Glutamatergic neuron (in vitro differentiated cells): ENCODE results near the gene WFDC1. TPM values are rescaled to one million over a fixed set of nuclear protein-coding genes. Genes with fewer than 3 reads are reported as not detected.

ENCODE experiments used
- DNase-seq: peaks from one replicate; pipeline ENCODE4 v3.0.0; 2022
- H3K27ac Mint-ChIP-seq: one replicate; pipeline ENCODE4 v1.8.0; 2020; ENCODE audit warnings: mild to moderate bottlenecking, mixed read lengths, inconsistent platforms; ENCODE audit not compliant: unreplicated experiment
- H3K27me3 Mint-ChIP-seq: one replicate; pipeline ENCODE4 v1.8.0; 2020; ENCODE audit warnings: mild to moderate bottlenecking, moderate library complexity, mixed read lengths, inconsistent platforms; ENCODE audit not compliant: unreplicated experiment
- H3K36me3 Mint-ChIP-seq: one replicate; pipeline ENCODE4 v1.8.0; 2020; ENCODE audit warnings: mild to moderate bottlenecking, mixed read lengths, inconsistent platforms; ENCODE audit not compliant: unreplicated experiment
- H3K4me1 Mint-ChIP-seq: one replicate; pipeline ENCODE4 v1.8.0; 2020; ENCODE audit warnings: mild to moderate bottlenecking, low read depth, mixed read lengths, inconsistent platforms; ENCODE audit not compliant: unreplicated experiment
- H3K4me3 Mint-ChIP-seq: one replicate; pipeline ENCODE4 v1.8.0; 2020; ENCODE audit warnings: mild to moderate bottlenecking, mixed read lengths, inconsistent platforms; ENCODE audit not compliant: unreplicated experiment
- H3K9me3 Mint-ChIP-seq: one replicate; pipeline ENCODE4 v1.8.0; 2020; ENCODE audit warnings: mild to moderate bottlenecking, moderate library complexity, mixed read lengths, inconsistent platforms; ENCODE audit not compliant: unreplicated experiment
- total RNA-seq: library from RNA; stranded (reverse); fragmentation: NEBNext Ultra II Directional; extraction: Animal tissue kit (Norgen Biotek cat#: 25700); gene quantifications from one replicate; pipeline ENCODE4 v1.2.1, GENCODE V29; 2021; ENCODE audit not compliant: unreplicated experiment
- TF ChIP-seq, protein P1 (sequence below): fragments of 200-600 bp; sonication (generic); IDR thresholded peaks from one replicate; pipeline ENCODE4 v1.5.0; 2021; ENCODE audit not compliant: partially characterized antibody, unreplicated experiment

Gene WFDC1
- total RNA-seq, 1 donor from 2014 or later, result 0.93 TPM

DNA sequence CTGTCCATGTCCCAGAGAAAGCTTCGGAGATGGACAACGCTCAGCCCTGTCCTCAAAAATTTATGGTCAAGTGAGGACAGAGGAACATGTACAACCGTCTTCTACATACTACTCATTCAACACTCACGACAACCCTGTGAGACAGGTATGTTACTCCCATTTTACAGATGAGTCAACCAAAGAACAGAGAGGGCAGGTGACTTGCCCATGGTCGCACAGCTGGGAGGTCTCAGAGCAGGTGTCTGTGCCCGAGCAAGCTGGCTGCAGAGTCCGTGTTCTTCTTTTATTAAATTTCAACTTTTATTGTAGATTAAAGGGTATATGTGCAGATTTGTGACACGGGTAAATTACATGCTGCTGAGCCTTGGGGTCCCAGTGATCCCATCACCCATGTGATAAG lies 5.8 kb upstream of the WFDC1 start:
- Mint-ChIP-seq H3K9me3 (peaks cover 8% of the 10 kb centered on the region), H3K4me1 (peaks cover 11% of the 10 kb centered on the region)

GRCh38 chr16:84291226-84291625 lies 3.5 kb upstream of the WFDC1 start:
- Mint-ChIP-seq H3K27me3 (no peaks in the 10 kb centered on the region), H3K36me3 (no peaks in the 10 kb centered on the region), H3K27ac (no peak overlapping the region), H3K4me3 (no peak overlapping the region), H3K4me1 (peaks cover 17% of the 10 kb centered on the region), H3K9me3 (peaks cover 8% of the 10 kb centered on the region)
- TF ChIP-seq, protein P1, sequence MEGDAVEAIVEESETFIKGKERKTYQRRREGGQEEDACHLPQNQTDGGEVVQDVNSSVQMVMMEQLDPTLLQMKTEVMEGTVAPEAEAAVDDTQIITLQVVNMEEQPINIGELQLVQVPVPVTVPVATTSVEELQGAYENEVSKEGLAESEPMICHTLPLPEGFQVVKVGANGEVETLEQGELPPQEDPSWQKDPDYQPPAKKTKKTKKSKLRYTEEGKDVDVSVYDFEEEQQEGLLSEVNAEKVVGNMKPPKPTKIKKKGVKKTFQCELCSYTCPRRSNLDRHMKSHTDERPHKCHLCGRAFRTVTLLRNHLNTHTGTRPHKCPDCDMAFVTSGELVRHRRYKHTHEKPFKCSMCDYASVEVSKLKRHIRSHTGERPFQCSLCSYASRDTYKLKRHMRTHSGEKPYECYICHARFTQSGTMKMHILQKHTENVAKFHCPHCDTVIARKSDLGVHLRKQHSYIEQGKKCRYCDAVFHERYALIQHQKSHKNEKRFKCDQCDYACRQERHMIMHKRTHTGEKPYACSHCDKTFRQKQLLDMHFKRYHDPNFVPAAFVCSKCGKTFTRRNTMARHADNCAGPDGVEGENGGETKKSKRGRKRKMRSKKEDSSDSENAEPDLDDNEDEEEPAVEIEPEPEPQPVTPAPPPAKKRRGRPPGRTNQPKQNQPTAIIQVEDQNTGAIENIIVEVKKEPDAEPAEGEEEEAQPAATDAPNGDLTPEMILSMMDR, result no peak
- no peak for DNase-seq

More for the DNA sequence above, 5.8 kb upstream of the WFDC1 start:
- no peak for DNase-seq
- Mint-ChIP-seq H3K4me3 (no peak overlapping the region), H3K36me3 (no peaks in the 10 kb centered on the region), H3K27me3 (peaks cover 1% of the 10 kb centered on the region), H3K27ac (no peak overlapping the region)
- TF ChIP-seq, protein P1, result no peak

- Mint-ChIP-seq H3K9me3 (peaks cover 8% of the 10 kb centered on the region), H3K4me1 (peaks cover 16% of the 10 kb centered on the region), H3K4me3 (peak overlapping the region; percentile 12), H3K27ac (no peak overlapping the region), H3K27me3 (no peaks in the 10 kb centered on the region), H3K36me3 (no peaks in the 10 kb centered on the region)
- TF ChIP-seq, protein P1, result no peak
- no peak for DNase-seq
Measured at GRCh38 chr16:84292011-84292410, 2.7 kb upstream of the WFDC1 start.

GRCh38 chr16:84293406-84293805 lies 1.3 kb upstream of the WFDC1 start:
- Mint-ChIP-seq H3K9me3 (peaks cover 8% of the 10 kb centered on the region), H3K4me1 (peaks cover 16% of the 10 kb centered on the region), H3K36me3 (no peaks in the 10 kb centered on the region), H3K27me3 (no peaks in the 10 kb centered on the region), H3K27ac (no peak overlapping the region), H3K4me3 (no peak overlapping the region)
- no peak for DNase-seq
- TF ChIP-seq, protein P1, result no peak

DNA sequence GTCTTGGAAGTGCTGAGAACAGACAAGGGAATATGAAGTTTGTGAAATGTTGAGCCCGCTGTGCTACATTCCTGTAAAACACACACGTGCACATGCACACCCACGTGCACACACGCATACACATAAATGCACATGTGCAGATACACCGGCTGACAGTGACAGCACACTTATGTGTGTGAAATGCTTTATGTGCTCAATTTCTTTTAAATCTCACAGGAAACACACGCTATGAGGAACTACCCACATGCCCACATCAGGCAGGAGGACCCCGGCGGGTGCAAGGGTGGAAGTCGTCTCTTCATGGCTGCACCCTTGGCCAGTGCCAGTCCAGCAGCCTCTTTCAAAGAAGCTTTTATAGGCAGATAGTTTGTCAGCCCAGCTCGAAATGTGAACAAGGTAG lies 561 bp upstream of the WFDC1 start:
- H3K36me3 Mint-ChIP-seq, result no peaks in the 10 kb centered on the region
- no peak overlapping the region for H3K4me3 Mint-ChIP-seq
- TF ChIP-seq, protein P1, result no peak
- H3K27ac Mint-ChIP-seq, result no peak overlapping the region
- no peak for DNase-seq
- H3K4me1 Mint-ChIP-seq, result peaks cover 16% of the 10 kb centered on the region
- H3K9me3 Mint-ChIP-seq, result peaks cover 8% of the 10 kb centered on the region
- no peaks in the 10 kb centered on the region for H3K27me3 Mint-ChIP-seq
